ENCODE results near the gene CNPY1. TPM values are rescaled to one million over a fixed set of nuclear protein-coding genes. Genes with fewer than 3 reads are reported as not detected.

The CNPY1 gene
- total RNA-seq, 4 donors from 2014 or later: not detected

DNA sequence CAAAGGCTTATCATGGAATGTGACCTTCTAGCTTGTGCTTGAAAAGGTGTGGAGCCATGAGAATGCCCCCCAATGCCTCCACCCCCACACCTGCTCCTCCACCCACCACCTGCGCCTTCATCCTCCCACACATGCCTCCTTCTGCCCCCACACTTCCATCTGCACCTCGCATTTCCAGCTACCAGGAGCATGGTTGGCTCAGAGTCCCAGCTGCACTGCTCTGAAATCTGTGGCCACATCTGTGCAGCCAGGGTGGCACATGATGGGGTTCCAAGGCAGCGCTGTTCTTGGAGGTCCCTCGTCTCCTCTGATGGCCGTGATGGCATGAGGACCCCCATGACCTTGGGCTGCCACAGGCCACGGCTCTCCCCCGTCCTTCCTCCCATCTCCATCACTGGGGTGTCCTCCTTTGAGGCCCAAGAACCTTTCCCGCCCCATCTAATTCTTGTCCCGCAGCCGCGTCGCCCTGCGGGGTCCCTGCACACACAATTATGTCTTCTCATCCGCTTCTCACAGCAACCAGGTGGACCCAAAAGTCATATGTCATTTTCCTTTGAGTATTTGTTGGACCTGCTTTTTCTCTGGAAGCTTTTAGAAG, 40.6 kb upstream of the CNPY1 start:
- intact Hi-C loops (cut with DNase I): no loop called here
- 94% methylated on average over 14 of the region's 14 CpGs for WGBS, 2 donors
- Histone ChIP-seq H3K9me3 (no peaks in the 10 kb centered on the region), H3K27ac (no peak overlapping the region), H3K4me3 (replicated peaks in 1 of 3) (no peak overlapping the region), H3K4me1 (no peaks in the 10 kb centered on the region), H3K36me3 (no peaks in the 10 kb centered on the region), H3K27me3 (no peaks in the 10 kb centered on the region)
- TF ChIP-seq, protein P1, sequence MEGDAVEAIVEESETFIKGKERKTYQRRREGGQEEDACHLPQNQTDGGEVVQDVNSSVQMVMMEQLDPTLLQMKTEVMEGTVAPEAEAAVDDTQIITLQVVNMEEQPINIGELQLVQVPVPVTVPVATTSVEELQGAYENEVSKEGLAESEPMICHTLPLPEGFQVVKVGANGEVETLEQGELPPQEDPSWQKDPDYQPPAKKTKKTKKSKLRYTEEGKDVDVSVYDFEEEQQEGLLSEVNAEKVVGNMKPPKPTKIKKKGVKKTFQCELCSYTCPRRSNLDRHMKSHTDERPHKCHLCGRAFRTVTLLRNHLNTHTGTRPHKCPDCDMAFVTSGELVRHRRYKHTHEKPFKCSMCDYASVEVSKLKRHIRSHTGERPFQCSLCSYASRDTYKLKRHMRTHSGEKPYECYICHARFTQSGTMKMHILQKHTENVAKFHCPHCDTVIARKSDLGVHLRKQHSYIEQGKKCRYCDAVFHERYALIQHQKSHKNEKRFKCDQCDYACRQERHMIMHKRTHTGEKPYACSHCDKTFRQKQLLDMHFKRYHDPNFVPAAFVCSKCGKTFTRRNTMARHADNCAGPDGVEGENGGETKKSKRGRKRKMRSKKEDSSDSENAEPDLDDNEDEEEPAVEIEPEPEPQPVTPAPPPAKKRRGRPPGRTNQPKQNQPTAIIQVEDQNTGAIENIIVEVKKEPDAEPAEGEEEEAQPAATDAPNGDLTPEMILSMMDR (IDR thresholded peaks at IDR 0.05): no peak
- no peak for TF ChIP-seq POLR2A (IDR thresholded peaks at IDR 0.05)
- DNase-seq: no peak

GRCh38 chr7:155585951-155586350, 39.6 kb upstream of the CNPY1 start:
- Histone ChIP-seq H3K27me3 (no peaks in the 10 kb centered on the region), H3K27ac (no peak overlapping the region), H3K9me3 (no peaks in the 10 kb centered on the region), H3K36me3 (no peaks in the 10 kb centered on the region), H3K4me1 (no peaks in the 10 kb centered on the region), H3K4me3 (replicated peaks in 1 of 3) (no peak overlapping the region)
- TF ChIP-seq, protein P1 (IDR thresholded peaks at IDR 0.05): no peak
- no peak for TF ChIP-seq POLR2A (IDR thresholded peaks at IDR 0.05)
- 73 to 75% methylated on average over 6 of the region's 6 CpGs for WGBS, 2 donors
- DNase-seq: no peak
- intact Hi-C loops (cut with DNase I): no loop called here

DNA sequence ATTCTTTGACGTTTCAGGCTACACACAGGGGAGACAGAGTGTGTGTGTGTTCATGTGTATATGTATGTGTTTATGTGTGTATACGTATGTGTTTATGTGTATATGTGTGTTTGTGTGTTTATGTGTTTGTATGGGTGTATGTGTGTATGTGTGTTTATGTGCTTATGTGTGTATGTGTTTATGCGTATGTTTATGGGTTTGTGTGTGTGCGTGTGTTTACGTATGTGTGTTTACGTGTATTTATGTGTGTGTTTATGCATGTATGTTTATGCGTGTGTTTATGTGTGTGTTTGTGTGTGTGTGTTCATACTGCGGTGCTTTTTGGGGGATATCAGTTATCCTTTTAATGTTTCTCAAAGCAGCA, 39.2 kb upstream of the CNPY1 start:
- DNase-seq: no peak
- Histone ChIP-seq H3K4me1 (no peaks in the 10 kb centered on the region), H3K36me3 (no peaks in the 10 kb centered on the region), H3K9me3 (no peaks in the 10 kb centered on the region), H3K27ac (no peak overlapping the region), H3K4me3 (replicated peaks in 1 of 3) (no peak overlapping the region), H3K27me3 (no peaks in the 10 kb centered on the region)
- intact Hi-C loops (cut with DNase I): no loop called here
- no peak for TF ChIP-seq POLR2A (IDR thresholded peaks at IDR 0.05)
- TF ChIP-seq, protein P1 (IDR thresholded peaks at IDR 0.05): no peak
- 81 to 83% methylated on average over 8 of the region's 8 CpGs for WGBS, 2 donors

GRCh38 chr7:155584763-155585531, 38.6 kb upstream of the CNPY1 start:
- TF ChIP-seq, protein P1 (IDR thresholded peaks at IDR 0.05): no peak
- no peak for TF ChIP-seq POLR2A (IDR thresholded peaks at IDR 0.05)
- no peaks in the 10 kb centered on the region for H3K36me3 ChIP-seq
- H3K4me1 ChIP-seq: no peaks in the 10 kb centered on the region
- no peak overlapping the region for H3K27ac ChIP-seq
- H3K4me3 ChIP-seq (replicated peaks in 1 of 3): no peak overlapping the region
- no peaks in the 10 kb centered on the region for H3K27me3 ChIP-seq
- intact Hi-C loops (cut with DNase I): no loop called here
- no peak for DNase-seq
- H3K9me3 ChIP-seq: no peaks in the 10 kb centered on the region
- WGBS, 2 donors: 58 to 59% methylated on average over 17 of the region's 17 CpGs

DNA sequence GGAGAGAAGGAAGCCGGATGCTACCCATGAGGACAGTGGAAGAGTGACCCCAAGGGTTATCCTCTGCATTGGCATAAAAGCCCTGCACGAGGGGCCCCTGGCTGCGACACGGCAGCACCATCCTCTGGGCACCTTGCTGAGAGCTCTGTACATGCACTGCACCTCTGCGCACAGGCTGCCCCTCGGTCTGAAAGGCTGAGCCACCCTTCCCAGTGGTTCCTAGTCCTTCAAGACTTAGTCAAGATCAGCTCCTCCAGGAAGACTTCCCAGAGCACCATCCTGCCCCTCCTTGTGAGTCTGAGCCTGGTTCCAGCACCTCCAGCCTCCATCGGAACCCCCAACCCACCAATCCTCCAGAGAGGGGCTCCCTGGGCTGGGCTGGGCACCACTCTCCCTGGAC, 37.9 kb upstream of the CNPY1 start:
- H3K27me3 ChIP-seq: no peaks in the 10 kb centered on the region
- TF ChIP-seq, protein P1 (IDR thresholded peaks at IDR 0.05): no peak
- TF ChIP-seq POLR2A (IDR thresholded peaks at IDR 0.05): no peak
- no peak overlapping the region for H3K4me3 ChIP-seq (replicated peaks in 1 of 3)
- 87 to 88% methylated on average over 7 of the region's 7 CpGs for WGBS, 2 donors
- DNase-seq: no peak
- intact Hi-C loops (cut with DNase I): no loop called here
- H3K36me3 ChIP-seq: no peaks in the 10 kb centered on the region
- H3K4me1 ChIP-seq: no peaks in the 10 kb centered on the region
- H3K27ac ChIP-seq: no peak overlapping the region
- no peaks in the 10 kb centered on the region for H3K9me3 ChIP-seq

All from thyroid gland (tissue), 4 donors.